K562 (cell line): ENCODE data around the gene CPED1. TPM values are rescaled to one million over a fixed set of nuclear protein-coding genes. Genes with fewer than 3 reads are reported as not detected.

ENCODE experiments used
- ARNT ChIP-seq, 2 experiments: fragments of 450-650 bp; IDR thresholded peaks; 2 replicates each; pipeline ENCODE4 v1.6.1; 2016; ENCODE audit warnings: mild to moderate bottlenecking in 1 of 2
- BRD9 ChIP-seq: fragments of 450-650 bp; IDR thresholded peaks from 2 replicates; pipeline ENCODE4 v1.6.1; 2018; ENCODE audit warnings: low read depth; ENCODE audit not compliant: partially characterized antibody
- CCNT2 ChIP-seq: IDR thresholded peaks from 2 replicates; pipeline ENCODE4 v1.6.1; 2011; ENCODE audit warnings: borderline replicate concordance, low read depth, mild to moderate bottlenecking, moderate library complexity, mixed read lengths, low read length; ENCODE audit not compliant: insufficient read length; ENCODE audit errors: extremely low read depth
- CXXC5 ChIP-seq: fragments of 250-450 bp; sonication (Bioruptor Pico); IDR thresholded peaks from 2 replicates; pipeline ENCODE4 v1.8.0; 2022; ENCODE audit warnings: inconsistent platforms, mild to moderate bottlenecking, moderate library complexity
- FOXA3 ChIP-seq, 2 experiments: fragments of 450-650 bp in 1 of 2; sonication (generic) in 1 of 2; formaldehyde crosslinking; IDR thresholded peaks in 1 of 2; conservative IDR thresholded peaks in 1 of 2; 2 replicates each; pipeline versions ENCODE4 v1.4.0 to v1.8.0; 2020 to 2022; ENCODE audit warnings: mild to moderate bottlenecking in 2 of 2, missing genetic modification reagents in 1 of 2
- FOXJ2 ChIP-seq: fragments of 200-800 bp; sonication (Bioruptor generic); IDR thresholded peaks from 2 replicates; pipeline ENCODE4 v1.6.1; 2016; ENCODE audit warnings: missing genetic modification characterization, missing compliant biosample characterization
- HMBOX1 ChIP-seq: sonication (generic); IDR thresholded peaks from 2 replicates; pipeline ENCODE4 v1.6.1; 2016
- KDM1A ChIP-seq, 2 experiments: fragments of 450-650 bp; IDR thresholded peaks; 2 replicates each; pipeline ENCODE4 v1.6.1; 2016; ENCODE audit warnings: mild to moderate bottlenecking in 2 of 2
- MAFK ChIP-seq: IDR thresholded peaks from 2 replicates; pipeline ENCODE4 v1.6.1; 2011; ENCODE audit warnings: low read length, improper control_type of control experiment
- MTF1 ChIP-seq: fragments of 250-450 bp; sonication (Bioruptor Pico); IDR thresholded peaks from 2 replicates; pipeline ENCODE4 v1.9.0; 2021; ENCODE audit warnings: moderate library complexity, mild to moderate bottlenecking, inconsistent platforms, borderline replicate concordance
- NCOR1 ChIP-seq: fragments of 450-650 bp; IDR thresholded peaks from 2 replicates; pipeline ENCODE4 v1.6.1; 2016; ENCODE audit warnings: mild to moderate bottlenecking, moderate library complexity
- RBM14 ChIP-seq: fragments of 200-400 bp; formaldehyde crosslinking; IDR thresholded peaks from 2 replicates; pipeline ENCODE4 v1.6.1; 2018; ENCODE audit warnings: low read depth, mild to moderate bottlenecking, low read length, moderate library complexity, borderline replicate concordance; ENCODE audit not compliant: insufficient read depth
- SFPQ ChIP-seq: fragments of 200-400 bp; formaldehyde crosslinking; IDR thresholded peaks from 2 replicates; pipeline ENCODE4 v1.6.1; 2017; ENCODE audit warnings: mild to moderate bottlenecking, low read depth, low read length, moderate library complexity
- SMAD2 ChIP-seq: fragments of 150-350 bp; IDR thresholded peaks from 2 replicates; pipeline ENCODE4 v1.6.1; 2014; ENCODE audit warnings: low read depth, mild to moderate bottlenecking, low read length
- SMARCA5 ChIP-seq: fragments of 450-650 bp; IDR thresholded peaks from 2 replicates; pipeline ENCODE4 v1.6.1; 2016
- SRSF3 ChIP-seq: fragments of 200-400 bp; formaldehyde crosslinking; IDR thresholded peaks from 2 replicates; pipeline ENCODE4 v1.6.1; 2016; ENCODE audit warnings: mild to moderate bottlenecking, low read length, moderate library complexity; ENCODE audit not compliant: insufficient read depth
- THRAP3 ChIP-seq: fragments of 450-650 bp; IDR thresholded peaks from 2 replicates; pipeline ENCODE4 v1.6.1; 2016; ENCODE audit warnings: mild to moderate bottlenecking, inconsistent platforms, borderline replicate concordance
- XRCC3 ChIP-seq: fragments of 450-650 bp; IDR thresholded peaks from 2 replicates; pipeline ENCODE4 v1.6.1; 2017; ENCODE audit warnings: mild to moderate bottlenecking, moderate library complexity
- ZBTB34 ChIP-seq: fragments of 250-450 bp; sonication (Bioruptor Pico); IDR thresholded peaks from 2 replicates; pipeline ENCODE4 v1.8.0; 2021; ENCODE audit warnings: mild to moderate bottlenecking, moderate library complexity
- ZKSCAN3 ChIP-seq: fragments of 250-450 bp; sonication (Bioruptor Pico); IDR thresholded peaks from 2 replicates; pipeline ENCODE4 v1.4.0; 2020
- ZNF274 ChIP-seq: IDR thresholded peaks from 2 replicates; pipeline ENCODE4 v1.6.1; 2011; ENCODE audit warnings: low read depth, mild to moderate bottlenecking, low read length, moderate library complexity, borderline replicate concordance
- ZNF668 ChIP-seq: fragments of 250-450 bp; sonication (Bioruptor Pico); IDR thresholded peaks from 2 replicates; pipeline ENCODE4 v1.8.0; 2022; ENCODE audit warnings: mild to moderate bottlenecking, inconsistent platforms
- ZNF740 ChIP-seq, 3 experiments: fragments of 200-800 bp in 1 of 3; sonication (Bioruptor generic) in 1 of 3; sonication (generic) in 1 of 3; formaldehyde crosslinking in 1 of 3; IDR thresholded peaks; 2 replicates each; pipeline versions ENCODE4 v1.6.1 to v1.8.0; 2016 to 2022; ENCODE audit warnings: mild to moderate bottlenecking in 2 of 3, missing compliant biosample characterization in 2 of 3, missing genetic modification characterization in 2 of 3, missing genetic modification reagents in 1 of 3
- polyA plus RNA-seq, 8 experiments: library from polyadenylated mRNA; depleted of rRNA in 4 of 8; stranded (reverse) in 5 of 8; unstranded in 3 of 8; fragments of >200 nt; fragmentation: Nextera tagmentation in 2 of 8; fragmentation: Illumina TruSeq in 1 of 8; extraction: Ambion mirVana in 2 of 8; extraction: Trizol in 1 of 8; gene quantifications; 2 replicates each; pipeline versions ENCODE4 v1.2.1 to v1.2.3, GENCODE V29; 2011 to 2014; ENCODE audit warnings: inconsistent platforms in 1 of 8, missing spikeins in 1 of 8
- total RNA-seq, 7 experiments: library from RNA; depleted of rRNA in 6 of 7; stranded (reverse); fragments of >200 nt in 6 of 7; fragmentation: Illumina TruSeq in 2 of 7; extraction: Trizol in 2 of 7; gene quantifications; 2 replicates each; pipeline versions ENCODE4 v1.2.1 to v1.2.3, GENCODE V29; 2011 to 2021; ENCODE audit warnings: low replicate concordance in 1 of 7

CPED1 gene
- total and polyA plus RNA-seq, 9 of the 15 experiments (the other 6 are each of a cell fraction or from before 2014, with no cell fraction given): 195 to 393 (median 290) TPM

GRCh38 chr7:121077165-121077630, 88.7 kb downstream of the CPED1 start (continued):
- no peak for TF ChIP-seq FOXA3 (CRISPR knock-in tag; conservative IDR thresholded peaks at IDR 0.05 in 1 of 2, IDR thresholded peaks at IDR 0.05 in 1 of 2)
- no peak for TF ChIP-seq HMBOX1
- TF ChIP-seq NCOR1: 0 out of 2 replicates have a peak, but pooled peaks have one; percentile 3
- no peak for TF ChIP-seq ZNF274
- TF ChIP-seq CXXC5 (CRISPR knock-in tag): no peak
- TF ChIP-seq FOXJ2 (tag): no peak
- no peak for TF ChIP-seq ZBTB34 (CRISPR knock-in tag)
- TF ChIP-seq SFPQ: no peak
- TF ChIP-seq ZKSCAN3 (CRISPR knock-in tag): no peak
- peak; percentile 67; the same call in 1 of the 2 replicates for TF ChIP-seq XRCC3
- TF ChIP-seq SMAD2: no peak
- no peak for TF ChIP-seq CCNT2
- TF ChIP-seq MAFK: no peak
- TF ChIP-seq ZNF740 (CRISPR knock-in tag; IDR thresholded peaks at IDR 0.05): no peak
- no peak for TF ChIP-seq ZNF740 (tag; IDR thresholded peaks at IDR 0.05)
- no peak for TF ChIP-seq MTF1
- peak in 1 of 2 experiments; percentile 71; a peak in 2 of 4 replicates for TF ChIP-seq ARNT (IDR thresholded peaks at IDR 0.05)
- no peak for TF ChIP-seq RBM14
- TF ChIP-seq THRAP3: peak; percentile 30; the same call in 1 of the 2 replicates
- 0 out of 4 replicates have a peak, but pooled peaks of 1 of the 2 experiments have one; percentile 4 for TF ChIP-seq KDM1A (IDR thresholded peaks at IDR 0.05)
- peak; percentile 37; the same call in 1 of the 2 replicates for TF ChIP-seq ZNF668 (CRISPR knock-in tag)
- no peak for TF ChIP-seq SRSF3
- no peak for TF ChIP-seq SMARCA5
- peak; percentile 19 for TF ChIP-seq BRD9
